GM23338 (cell line): Measurements from ENCODE around the gene CD22. TPM values are rescaled to one million over a fixed set of nuclear protein-coding genes. Genes with fewer than 3 reads are reported as not detected.

ENCODE experiments used
- ATAC-seq: fragments of 200-7000 bp; cut with Tn5 transposase; 3 replicates; pipeline ENCODE4 v1.9.1; 2020
- DNase-seq: peaks from one replicate; pipeline ENCODE4 v3.0.0-alpha.2; 2015; ENCODE audit warnings: low spot score
- H2AFZ ChIP-seq: fragments of 200-600 bp; sonication (generic); 2 replicates; pipeline ENCODE4 v1.8.0; 2016; ENCODE audit warnings: antibody characterized with exemption, mild to moderate bottlenecking, moderate library complexity
- H3F3A ChIP-seq: fragments of 200-600 bp; sonication (generic); replicated peaks from 2 replicates; pipeline ENCODE4 v1.8.0; 2017; ENCODE audit warnings: antibody characterized with exemption, mixed run types, low read depth
- H3K27ac ChIP-seq: fragments of 200-600 bp; sonication (generic); 2 replicates; pipeline ENCODE4 v1.6.1; 2016; ENCODE audit warnings: low read depth
- H3K27me3 ChIP-seq: fragments of 200-600 bp; sonication (generic); 2 replicates; pipeline ENCODE4 v1.8.0; 2016; ENCODE audit warnings: mild to moderate bottlenecking, mixed run types, moderate library complexity; ENCODE audit not compliant: insufficient read depth
- H3K36me3 ChIP-seq: fragments of 200-600 bp; sonication (generic); 2 replicates; pipeline ENCODE4 v1.8.0; 2016; ENCODE audit warnings: mild to moderate bottlenecking; ENCODE audit not compliant: insufficient read depth
- H3K4me1 ChIP-seq: fragments of 200-600 bp; sonication (generic); 2 replicates; pipeline ENCODE4 v1.8.0; 2016; ENCODE audit warnings: mild to moderate bottlenecking, moderate library complexity; ENCODE audit not compliant: insufficient read depth
- H3K4me2 ChIP-seq: fragments of 200-600 bp; sonication (generic); 2 replicates; pipeline ENCODE4 v1.7.1; 2017; ENCODE audit warnings: mixed run types
- H3K4me3 ChIP-seq: fragments of 200-600 bp; sonication (generic); 2 replicates; pipeline ENCODE4 v1.6.1; 2016; ENCODE audit warnings: mixed run types
- H3K79me2 ChIP-seq: fragments of 200-600 bp; sonication (generic); replicated peaks from 2 replicates; pipeline ENCODE4 v1.8.0; 2017; ENCODE audit warnings: mild to moderate bottlenecking; ENCODE audit not compliant: insufficient read depth
- H3K9me2 ChIP-seq: fragments of 200-600 bp; sonication (generic); 2 replicates; pipeline ENCODE4 v1.8.0; 2017; ENCODE audit not compliant: insufficient read depth
- H4K20me1 ChIP-seq: fragments of 200-600 bp; sonication (generic); replicated peaks from 2 replicates; pipeline ENCODE4 v1.8.0; 2017; ENCODE audit warnings: mild to moderate bottlenecking; ENCODE audit not compliant: insufficient read depth
- H3K27ac Mint-ChIP-seq: 2 replicates; pipeline ENCODE4 v1.8.0; 2020; ENCODE audit warnings: inconsistent platforms, mild to moderate bottlenecking, moderate library complexity, mixed read lengths
- H3K27me3 Mint-ChIP-seq: 3 replicates; pipeline ENCODE4 v1.8.0; 2022; ENCODE audit warnings: low read depth, mild to moderate bottlenecking, moderate library complexity, mixed read lengths, inconsistent platforms; ENCODE audit not compliant: insufficient read depth, poor library complexity
- H3K36me3 Mint-ChIP-seq: 3 replicates; pipeline ENCODE4 v1.8.0; 2021; ENCODE audit warnings: low read depth, mild to moderate bottlenecking, inconsistent platforms, moderate library complexity, mixed read lengths
- H3K4me1 Mint-ChIP-seq: 3 replicates; pipeline ENCODE4 v1.8.0; 2020; ENCODE audit warnings: mild to moderate bottlenecking, inconsistent platforms, mixed read lengths
- H3K4me3 Mint-ChIP-seq: 3 replicates; pipeline ENCODE4 v1.8.0; 2021; ENCODE audit warnings: moderate library complexity, mild to moderate bottlenecking, inconsistent platforms, mixed read lengths
- H3K9me3 Mint-ChIP-seq: 3 replicates; pipeline ENCODE4 v1.8.0; 2020; ENCODE audit warnings: moderate library complexity, mild to moderate bottlenecking, inconsistent platforms, mixed read lengths
- CREB1 ChIP-seq: fragments of 250-450 bp; sonication (Bioruptor Pico); IDR thresholded peaks from 2 replicates; pipeline ENCODE4 v1.5.0; 2020; ENCODE audit warnings: low read depth, mild to moderate bottlenecking, moderate library complexity
- CTCF ChIP-seq, 2 experiments: fragments of 200-600 bp in 1 of 2; sonication (generic) in 1 of 2; conservative IDR thresholded peaks; 2 replicates each; pipeline versions ENCODE4 v1.5.1 to v1.6.1; 2016 to 2017; ENCODE audit warnings: antibody characterized with exemption in 2 of 2, low read depth in 2 of 2, mild to moderate bottlenecking in 2 of 2, moderate library complexity in 1 of 2
- ETS1 ChIP-seq: IDR thresholded peaks from 2 replicates; pipeline ENCODE4 v1.6.1; 2016; ENCODE audit warnings: antibody characterized with exemption
- EZH2 ChIP-seq: fragments of 200-600 bp; sonication (generic); IDR thresholded peaks from one replicate; pipeline ENCODE4 v1.8.0; 2017; ENCODE audit warnings: antibody characterized with exemption, mild to moderate bottlenecking, low read depth; ENCODE audit not compliant: unreplicated experiment
- EZH2phosphoT487 ChIP-seq: fragments of 200-600 bp; sonication (generic); IDR thresholded peaks from one replicate; pipeline ENCODE4 v1.8.1; 2018; ENCODE audit warnings: antibody characterized with exemption; ENCODE audit not compliant: unreplicated experiment
- JUNB ChIP-seq: IDR thresholded peaks from one replicate; pipeline ENCODE4 v1.6.1; 2016; ENCODE audit warnings: antibody characterized with exemption; ENCODE audit not compliant: unreplicated experiment
- NANOG ChIP-seq: IDR thresholded peaks from 2 replicates; pipeline ENCODE4 v1.6.1; 2016; ENCODE audit warnings: antibody characterized with exemption, borderline replicate concordance
- POLR2AphosphoS5 ChIP-seq: IDR thresholded peaks from 2 replicates; pipeline ENCODE4 v1.6.1; 2016; ENCODE audit warnings: antibody characterized with exemption, low read depth
- STAT1 ChIP-seq: IDR thresholded peaks from one replicate; pipeline ENCODE4 v1.6.1; 2016; ENCODE audit warnings: antibody characterized with exemption; ENCODE audit not compliant: unreplicated experiment
- ZNF114 ChIP-seq: fragments of 250-450 bp; sonication (Bioruptor Pico); IDR thresholded peaks from 2 replicates; pipeline ENCODE4 v1.5.0; 2020; ENCODE audit warnings: mild to moderate bottlenecking, moderate library complexity
- ZNF331 ChIP-seq: fragments of 250-450 bp; sonication (Bioruptor Pico); IDR thresholded peaks from 2 replicates; pipeline ENCODE4 v1.5.0; 2020; ENCODE audit warnings: low read depth, mild to moderate bottlenecking, moderate library complexity
- polyA plus RNA-seq: library from polyadenylated mRNA; unstranded; fragments of >200 nt; fragmentation: Nextera tagmentation; extraction: Ambion mirVana; gene quantifications from 2 replicates; pipeline ENCODE4 v1.2.1, GENCODE V29; 2016
- total RNA-seq: library from RNA; depleted of rRNA; stranded (reverse); fragments of >200 nt; shearing (Covaris generic); gene quantifications from 2 replicates; pipeline ENCODE4 v1.2.3, GENCODE V29; 2014
- TF ChIP-seq, protein P1 (sequence below): IDR thresholded peaks from one replicate; pipeline ENCODE4 v1.6.1; 2018; ENCODE audit warnings: antibody characterized with exemption; ENCODE audit not compliant: unreplicated experiment
- TF ChIP-seq, protein P2 (sequence below): fragments of 250-450 bp; sonication (Bioruptor Pico); IDR thresholded peaks from 2 replicates; pipeline ENCODE4 v1.5.0; 2020; ENCODE audit warnings: mild to moderate bottlenecking, moderate library complexity

The CD22 gene
- total and polyA plus RNA-seq, 2 experiments from 2014 or later, result 0.10 to 0.32 TPM

DNA sequence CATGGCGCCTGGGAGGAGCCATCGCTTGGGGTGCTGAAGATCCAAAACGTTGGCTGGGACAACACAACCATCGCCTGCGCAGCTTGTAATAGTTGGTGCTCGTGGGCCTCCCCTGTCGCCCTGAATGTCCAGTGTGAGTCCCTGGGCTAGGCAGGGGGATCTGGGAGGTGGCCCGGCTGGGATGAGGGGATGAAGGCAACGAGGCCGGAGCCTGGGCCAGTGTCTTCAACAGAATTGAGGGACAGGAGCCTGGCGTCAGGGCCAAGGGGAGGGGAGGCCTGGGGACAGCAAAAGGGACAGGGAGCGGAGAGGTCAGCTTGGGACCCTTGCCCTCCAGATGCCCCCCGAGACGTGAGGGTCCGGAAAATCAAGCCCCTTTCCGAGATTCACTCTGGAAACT lies 12.0 kb downstream of the CD22 start:
- Histone ChIP-seq H3F3A (no peaks in the 10 kb centered on the region), H2AFZ (no peak overlapping the region), H3K79me2 (no peaks in the 10 kb centered on the region), H3K4me3 (no peak overlapping the region), H3K4me2 (no peak overlapping the region), H3K36me3 (no peaks in the 10 kb centered on the region), H4K20me1 (no peaks in the 10 kb centered on the region), H3K27me3 (no peaks in the 10 kb centered on the region), H3K9me2 (no peaks in the 10 kb centered on the region), H3K4me1 (no peaks in the 10 kb centered on the region), H3K27ac (no peak overlapping the region)
- no peak for TF ChIP-seq ZNF331 (CRISPR knock-in tag)
- TF ChIP-seq, protein P1, sequence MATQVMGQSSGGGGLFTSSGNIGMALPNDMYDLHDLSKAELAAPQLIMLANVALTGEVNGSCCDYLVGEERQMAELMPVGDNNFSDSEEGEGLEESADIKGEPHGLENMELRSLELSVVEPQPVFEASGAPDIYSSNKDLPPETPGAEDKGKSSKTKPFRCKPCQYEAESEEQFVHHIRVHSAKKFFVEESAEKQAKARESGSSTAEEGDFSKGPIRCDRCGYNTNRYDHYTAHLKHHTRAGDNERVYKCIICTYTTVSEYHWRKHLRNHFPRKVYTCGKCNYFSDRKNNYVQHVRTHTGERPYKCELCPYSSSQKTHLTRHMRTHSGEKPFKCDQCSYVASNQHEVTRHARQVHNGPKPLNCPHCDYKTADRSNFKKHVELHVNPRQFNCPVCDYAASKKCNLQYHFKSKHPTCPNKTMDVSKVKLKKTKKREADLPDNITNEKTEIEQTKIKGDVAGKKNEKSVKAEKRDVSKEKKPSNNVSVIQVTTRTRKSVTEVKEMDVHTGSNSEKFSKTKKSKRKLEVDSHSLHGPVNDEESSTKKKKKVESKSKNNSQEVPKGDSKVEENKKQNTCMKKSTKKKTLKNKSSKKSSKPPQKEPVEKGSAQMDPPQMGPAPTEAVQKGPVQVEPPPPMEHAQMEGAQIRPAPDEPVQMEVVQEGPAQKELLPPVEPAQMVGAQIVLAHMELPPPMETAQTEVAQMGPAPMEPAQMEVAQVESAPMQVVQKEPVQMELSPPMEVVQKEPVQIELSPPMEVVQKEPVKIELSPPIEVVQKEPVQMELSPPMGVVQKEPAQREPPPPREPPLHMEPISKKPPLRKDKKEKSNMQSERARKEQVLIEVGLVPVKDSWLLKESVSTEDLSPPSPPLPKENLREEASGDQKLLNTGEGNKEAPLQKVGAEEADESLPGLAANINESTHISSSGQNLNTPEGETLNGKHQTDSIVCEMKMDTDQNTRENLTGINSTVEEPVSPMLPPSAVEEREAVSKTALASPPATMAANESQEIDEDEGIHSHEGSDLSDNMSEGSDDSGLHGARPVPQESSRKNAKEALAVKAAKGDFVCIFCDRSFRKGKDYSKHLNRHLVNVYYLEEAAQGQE, result no peak
- no peak for TF ChIP-seq ETS1
- TF ChIP-seq NANOG, result no peak
- no peak for TF ChIP-seq JUNB
- TF ChIP-seq ZNF114, result no peak
- no peak for TF ChIP-seq STAT1
- TF ChIP-seq, protein P2, sequence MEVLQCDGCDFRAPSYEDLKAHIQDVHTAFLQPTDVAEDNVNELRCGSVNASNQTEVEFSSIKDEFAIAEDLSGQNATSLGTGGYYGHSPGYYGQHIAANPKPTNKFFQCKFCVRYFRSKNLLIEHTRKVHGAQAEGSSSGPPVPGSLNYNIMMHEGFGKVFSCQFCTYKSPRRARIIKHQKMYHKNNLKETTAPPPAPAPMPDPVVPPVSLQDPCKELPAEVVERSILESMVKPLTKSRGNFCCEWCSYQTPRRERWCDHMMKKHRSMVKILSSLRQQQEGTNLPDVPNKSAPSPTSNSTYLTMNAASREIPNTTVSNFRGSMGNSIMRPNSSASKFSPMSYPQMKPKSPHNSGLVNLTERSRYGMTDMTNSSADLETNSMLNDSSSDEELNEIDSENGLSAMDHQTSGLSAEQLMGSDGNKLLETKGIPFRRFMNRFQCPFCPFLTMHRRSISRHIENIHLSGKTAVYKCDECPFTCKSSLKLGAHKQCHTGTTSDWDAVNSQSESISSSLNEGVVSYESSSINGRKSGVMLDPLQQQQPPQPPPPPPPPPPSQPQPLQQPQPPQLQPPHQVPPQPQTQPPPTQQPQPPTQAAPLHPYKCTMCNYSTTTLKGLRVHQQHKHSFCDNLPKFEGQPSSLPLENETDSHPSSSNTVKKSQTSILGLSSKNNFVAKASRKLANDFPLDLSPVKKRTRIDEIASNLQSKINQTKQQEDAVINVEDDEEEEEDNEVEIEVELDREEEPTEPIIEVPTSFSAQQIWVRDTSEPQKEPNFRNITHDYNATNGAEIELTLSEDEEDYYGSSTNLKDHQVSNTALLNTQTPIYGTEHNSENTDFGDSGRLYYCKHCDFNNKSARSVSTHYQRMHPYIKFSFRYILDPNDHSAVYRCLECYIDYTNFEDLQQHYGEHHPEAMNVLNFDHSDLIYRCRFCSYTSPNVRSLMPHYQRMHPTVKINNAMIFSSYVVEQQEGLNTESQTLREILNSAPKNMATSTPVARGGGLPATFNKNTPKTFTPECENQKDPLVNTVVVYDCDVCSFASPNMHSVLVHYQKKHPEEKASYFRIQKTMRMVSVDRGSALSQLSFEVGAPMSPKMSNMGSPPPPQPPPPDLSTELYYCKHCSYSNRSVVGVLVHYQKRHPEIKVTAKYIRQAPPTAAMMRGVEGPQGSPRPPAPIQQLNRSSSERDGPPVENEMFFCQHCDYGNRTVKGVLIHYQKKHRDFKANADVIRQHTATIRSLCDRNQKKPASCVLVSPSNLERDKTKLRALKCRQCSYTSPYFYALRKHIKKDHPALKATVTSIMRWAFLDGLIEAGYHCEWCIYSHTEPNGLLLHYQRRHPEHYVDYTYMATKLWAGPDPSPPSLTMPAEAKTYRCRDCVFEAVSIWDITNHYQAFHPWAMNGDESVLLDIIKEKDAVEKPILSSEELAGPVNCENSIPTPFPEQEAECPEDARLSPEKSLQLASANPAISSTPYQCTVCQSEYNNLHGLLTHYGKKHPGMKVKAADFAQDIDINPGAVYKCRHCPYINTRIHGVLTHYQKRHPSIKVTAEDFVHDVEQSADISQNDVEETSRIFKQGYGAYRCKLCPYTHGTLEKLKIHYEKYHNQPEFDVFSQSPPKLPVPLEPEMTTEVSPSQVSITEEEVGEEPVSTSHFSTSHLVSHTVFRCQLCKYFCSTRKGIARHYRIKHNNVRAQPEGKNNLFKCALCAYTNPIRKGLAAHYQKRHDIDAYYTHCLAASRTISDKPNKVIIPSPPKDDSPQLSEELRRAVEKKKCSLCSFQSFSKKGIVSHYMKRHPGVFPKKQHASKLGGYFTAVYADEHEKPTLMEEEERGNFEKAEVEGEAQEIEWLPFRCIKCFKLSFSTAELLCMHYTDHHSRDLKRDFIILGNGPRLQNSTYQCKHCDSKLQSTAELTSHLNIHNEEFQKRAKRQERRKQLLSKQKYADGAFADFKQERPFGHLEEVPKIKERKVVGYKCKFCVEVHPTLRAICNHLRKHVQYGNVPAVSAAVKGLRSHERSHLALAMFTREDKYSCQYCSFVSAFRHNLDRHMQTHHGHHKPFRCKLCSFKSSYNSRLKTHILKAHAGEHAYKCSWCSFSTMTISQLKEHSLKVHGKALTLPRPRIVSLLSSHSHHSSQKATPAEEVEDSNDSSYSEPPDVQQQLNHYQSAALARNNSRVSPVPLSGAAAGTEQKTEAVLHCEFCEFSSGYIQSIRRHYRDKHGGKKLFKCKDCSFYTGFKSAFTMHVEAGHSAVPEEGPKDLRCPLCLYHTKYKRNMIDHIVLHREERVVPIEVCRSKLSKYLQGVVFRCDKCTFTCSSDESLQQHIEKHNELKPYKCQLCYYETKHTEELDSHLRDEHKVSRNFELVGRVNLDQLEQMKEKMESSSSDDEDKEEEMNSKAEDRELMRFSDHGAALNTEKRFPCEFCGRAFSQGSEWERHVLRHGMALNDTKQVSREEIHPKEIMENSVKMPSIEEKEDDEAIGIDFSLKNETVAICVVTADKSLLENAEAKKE (CRISPR knock-in tag), result no peak
- TF ChIP-seq EZH2, result no peak
- TF ChIP-seq EZH2phosphoT487, result no peak
- no peak for TF ChIP-seq POLR2AphosphoS5
- TF ChIP-seq CTCF (conservative IDR thresholded peaks at IDR 0.05; ENCODE audit: low read depth in 2 of 2), result no peak
- TF ChIP-seq CREB1 (CRISPR knock-in tag), result no peak
- H3K36me3 Mint-ChIP-seq, result no peaks in the 10 kb centered on the region
- no peak overlapping the region for H3K4me3 Mint-ChIP-seq
- DNase-seq, result no peak
- no peak overlapping the region for H3K27ac Mint-ChIP-seq
- no peak for ATAC-seq
- H3K9me3 Mint-ChIP-seq, result no peaks in the 10 kb centered on the region
- H3K4me1 Mint-ChIP-seq, result no peaks in the 10 kb centered on the region
- peaks cover 3% of the 10 kb centered on the region for H3K27me3 Mint-ChIP-seq
